Bronchial epithelial cell (primary cell): ENCODE measurements around the gene JMJD8. TPM values are rescaled to one million over a fixed set of nuclear protein-coding genes. Genes with fewer than 3 reads are reported as not detected.

Experiments
- DNase-seq: peaks from one replicate; pipeline ENCODE4 v3.0.0-alpha.2; 2010; ENCODE audit warnings: low read depth
- FAIRE-seq: peaks from 2 replicates; lab custom pipeline; 2011; peaks lifted over from hg19 to GRCh38; lab: Jason Lieb, UNC
- H3K27me3 ChIP-seq: 2 replicates; pipeline ENCODE4 v1.5.1; 2011; ENCODE audit warnings: low read length; ENCODE audit not compliant: control insufficient read depth, insufficient read depth
- H3K36me3 ChIP-seq: 2 replicates; pipeline ENCODE4 v1.5.1; 2011; ENCODE audit warnings: low read length; ENCODE audit not compliant: control insufficient read depth, insufficient read depth
- H3K4me3 ChIP-seq: 2 replicates; pipeline ENCODE4 v1.5.1; 2011; ENCODE audit warnings: mild to moderate bottlenecking, low read depth, low read length, control low read depth
- CTCF ChIP-seq: IDR thresholded peaks from 2 replicates; pipeline ENCODE4 v1.5.1; 2011; ENCODE audit warnings: mild to moderate bottlenecking, moderate library complexity, low read length, control low read depth, inconsistent platforms; ENCODE audit not compliant: insufficient read depth, severe bottlenecking
- total RNA-seq: library from RNA; depleted of rRNA; stranded (reverse); fragments of >200 nt; gene quantifications from 2 replicates; pipeline ENCODE4 v1.2.1, GENCODE V29; 2014

The JMJD8 gene
- total RNA-seq, 1 donor from 2014 or later, result 16.8 TPM

GRCh38 chr16:680625-680945 is 3.5 kb downstream of the JMJD8 start:
- FAIRE-seq, result no peak
- TF ChIP-seq CTCF, result no peak
- DNase-seq, result no peak
- Histone ChIP-seq H3K4me3 (peak overlapping the region; percentile 72), H3K36me3 (peaks cover 26% of the 10 kb centered on the region), H3K27me3 (no peaks in the 10 kb centered on the region)

GRCh38 chr16:679814-680624 is 4.1 kb downstream of the JMJD8 start, which contains the start of gene STUB1:
TSS of gene STUB1 (plus strand) at chr16:680410. CDS start at chr16:680526, 116 bp downstream.
- DNase-seq, result peak; percentile 61
- no peak for FAIRE-seq
- Histone ChIP-seq H3K36me3 (peaks cover 22% of the 10 kb centered on the region), H3K4me3 (peak within 1 kb of the TSS; percentile 72), H3K27me3 (no peaks in the 10 kb centered on the region)
- TF ChIP-seq CTCF, result no peak

DNA sequence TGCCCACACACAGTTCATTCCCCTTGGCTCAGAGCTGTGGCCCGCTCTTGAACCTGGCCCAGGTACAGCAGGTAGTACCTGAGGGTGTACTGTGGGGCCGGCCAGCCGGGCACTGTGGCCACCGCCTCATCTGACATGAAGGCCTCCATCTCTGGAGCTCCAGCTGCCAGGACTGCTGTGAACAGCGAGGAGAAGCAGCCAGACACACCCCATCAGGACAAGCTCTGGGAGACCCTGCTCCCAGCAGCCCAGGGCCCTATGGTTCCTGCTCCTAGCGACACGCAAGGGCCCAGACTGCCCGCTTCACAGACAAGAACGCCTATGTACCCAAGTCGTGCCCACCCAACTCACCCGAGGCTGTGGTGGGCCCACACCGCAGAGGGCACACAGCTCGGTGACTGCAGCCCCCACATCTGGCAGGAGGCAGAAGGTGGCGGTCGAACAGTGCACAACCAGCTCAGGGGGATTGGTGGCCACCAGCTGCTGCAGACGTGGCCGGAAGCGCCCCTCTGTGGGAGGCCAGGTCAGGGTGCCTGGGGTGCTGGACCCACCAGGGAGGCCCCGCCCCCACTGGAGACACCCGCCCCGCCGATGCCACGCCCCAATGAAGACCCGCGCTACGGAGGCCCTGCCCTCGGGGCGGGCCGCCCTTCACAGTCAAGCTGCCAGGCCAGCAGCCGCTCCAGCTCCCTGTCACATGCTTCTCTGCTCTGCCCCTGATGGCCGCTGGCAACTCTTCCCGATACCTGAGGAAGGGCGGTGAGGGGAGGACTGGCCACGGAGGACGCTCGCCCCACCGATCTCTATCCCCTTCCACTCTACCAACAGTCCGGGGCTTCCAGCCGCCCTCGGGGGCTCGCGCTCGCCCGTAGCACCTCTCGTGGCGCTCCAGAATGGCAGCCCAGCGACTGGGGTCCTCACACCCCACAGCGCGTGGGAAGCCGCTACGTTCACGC is 5.0 kb downstream of the JMJD8 start:
- Histone ChIP-seq H3K36me3 (peaks cover 25% of the 10 kb centered on the region), H3K27me3 (no peaks in the 10 kb centered on the region), H3K4me3 (peak overlapping the region; percentile 42)
- DNase-seq (no peak), FAIRE-seq (no peak)
- TF ChIP-seq CTCF, result no peak

GRCh38 chr16:678209-678857 is 5.8 kb downstream of the JMJD8 start:
- Histone ChIP-seq H3K4me3 (peak overlapping the region; percentile 42), H3K36me3 (peaks cover 28% of the 10 kb centered on the region), H3K27me3 (no peaks in the 10 kb centered on the region)
- no peak for DNase-seq
- FAIRE-seq, result no peak
- TF ChIP-seq CTCF, result no peak

- DNase-seq (no peak), FAIRE-seq (no peak)
- Histone ChIP-seq H3K27me3 (no peaks in the 10 kb centered on the region), H3K36me3 (peaks cover 24% of the 10 kb centered on the region), H3K4me3 (peak overlapping the region; percentile 42)
- no peak for TF ChIP-seq CTCF
Observed at GRCh38 chr16:677316-678190, 6.6 kb downstream of the JMJD8 start.
